HepG2 (cell line): ENCODE data around the gene TMEM198. TPM values are rescaled to one million over a fixed set of nuclear protein-coding genes. Genes with fewer than 3 reads are reported as not detected.

Experiments used
- AHR ChIP-seq: IDR thresholded peaks from 2 replicates; pipeline ENCODE4 v1.6.1; 2018; ENCODE audit warnings: missing genetic modification reagents, missing compliant biosample characterization
- ATM ChIP-seq: fragments of 450-650 bp; IDR thresholded peaks from 2 replicates; pipeline ENCODE4 v1.7.1; 2017; ENCODE audit warnings: mild to moderate bottlenecking, borderline replicate concordance
- BRCA1 ChIP-seq: sonication (generic); formaldehyde crosslinking; IDR thresholded peaks from 2 replicates; pipeline ENCODE4 v1.4.0; 2020; ENCODE audit warnings: missing genetic modification reagents
- CHD2 ChIP-seq: IDR thresholded peaks from 2 replicates; pipeline ENCODE4 v1.6.1; 2011; ENCODE audit warnings: low read depth, low read length, improper control_type of control experiment
- FOXC1 ChIP-seq: sonication (generic); formaldehyde crosslinking; IDR thresholded peaks from 2 replicates; pipeline ENCODE4 v1.8.0; 2022; ENCODE audit warnings: mild to moderate bottlenecking, missing genetic modification reagents, borderline replicate concordance
- FOXM1 ChIP-seq: sonication (generic); formaldehyde crosslinking; IDR thresholded peaks from 2 replicates; pipeline ENCODE4 v1.5.0; 2020; ENCODE audit warnings: missing genetic modification reagents
- KLF13 ChIP-seq: sonication (generic); formaldehyde crosslinking; IDR thresholded peaks from 2 replicates; pipeline ENCODE4 v1.4.0; 2020; ENCODE audit warnings: mild to moderate bottlenecking, missing genetic modification reagents
- KLF9 ChIP-seq: IDR thresholded peaks from 2 replicates; pipeline ENCODE4 v1.6.1; 2016; ENCODE audit warnings: low read depth
- MIER3 ChIP-seq: IDR thresholded peaks from 2 replicates; pipeline ENCODE4 v1.6.1; 2016; ENCODE audit warnings: missing compliant biosample characterization, borderline replicate concordance
- NFYC ChIP-seq: IDR thresholded peaks from 2 replicates; pipeline ENCODE4 v1.6.1; 2016; ENCODE audit warnings: missing genetic modification reagents, missing compliant biosample characterization
- ONECUT2 ChIP-seq: sonication (generic); formaldehyde crosslinking; IDR thresholded peaks from 2 replicates; pipeline ENCODE4 v1.4.0; 2020; ENCODE audit warnings: missing genetic modification reagents
- POLR2AphosphoS2 ChIP-seq: IDR thresholded peaks from 2 replicates; pipeline ENCODE4 v1.6.1; 2011; ENCODE audit warnings: low read depth, low read length, improper control_type of control experiment
- RBM22 ChIP-seq: fragments of 200-400 bp; formaldehyde crosslinking; optimal IDR thresholded peaks from 2 replicates; pipeline ENCODE3; 2017; ENCODE audit warnings: mild to moderate bottlenecking, low read length, moderate library complexity
- RNF2 ChIP-seq: fragments of 450-650 bp; conservative IDR thresholded peaks from 2 replicates; pipeline ENCODE4 v1.6.1; 2016; ENCODE audit warnings: low read depth
- SRSF1 ChIP-seq: fragments of 200-400 bp; formaldehyde crosslinking; optimal IDR thresholded peaks from 2 replicates; pipeline ENCODE3; 2017; ENCODE audit warnings: mild to moderate bottlenecking, low read depth, low read length, moderate library complexity
- TAF1 ChIP-seq: sonication (generic); formaldehyde crosslinking; IDR thresholded peaks from 2 replicates; pipeline ENCODE4 v1.4.0; 2020; ENCODE audit warnings: missing genetic modification reagents
- ZC3H4 ChIP-seq: sonication (generic); formaldehyde crosslinking; IDR thresholded peaks from 2 replicates; pipeline ENCODE4 v1.4.0; 2020; ENCODE audit warnings: missing genetic modification reagents, borderline replicate concordance
- ZFP36L1 ChIP-seq: sonication (generic); formaldehyde crosslinking; IDR thresholded peaks from 2 replicates; pipeline ENCODE4 v1.8.0; 2022; ENCODE audit warnings: mild to moderate bottlenecking, missing genetic modification reagents, moderate library complexity
- ZFYVE20 ChIP-seq: sonication (generic); formaldehyde crosslinking; IDR thresholded peaks from 2 replicates; pipeline ENCODE4 v1.8.0; 2023; ENCODE audit warnings: low read depth, mild to moderate bottlenecking, moderate library complexity, missing genetic modification reagents, borderline replicate concordance
- ZNF430 ChIP-seq: sonication (generic); formaldehyde crosslinking; IDR thresholded peaks from 2 replicates; pipeline ENCODE4 v1.9.0; 2021; ENCODE audit warnings: mild to moderate bottlenecking, missing genetic modification reagents
- ZNF547 ChIP-seq: sonication (generic); formaldehyde crosslinking; IDR thresholded peaks from 2 replicates; pipeline ENCODE4 v1.5.1; 2020; ENCODE audit warnings: mild to moderate bottlenecking, missing genetic modification reagents
- ZNF556 ChIP-seq: sonication (generic); formaldehyde crosslinking; IDR thresholded peaks from 2 replicates; pipeline ENCODE4 v1.4.0; 2020; ENCODE audit warnings: mild to moderate bottlenecking, missing genetic modification reagents, borderline replicate concordance
- ZNF605 ChIP-seq: sonication (generic); formaldehyde crosslinking; IDR thresholded peaks from 2 replicates; pipeline ENCODE4 v1.8.0; 2022; ENCODE audit warnings: mild to moderate bottlenecking, missing genetic modification reagents
- ZNF614 ChIP-seq: IDR thresholded peaks from 2 replicates; pipeline ENCODE4 v1.6.1; 2018; ENCODE audit warnings: missing biosample characterization, missing genetic modification reagents, inconsistent platforms, borderline replicate concordance
- ZNF713 ChIP-seq: sonication (generic); formaldehyde crosslinking; IDR thresholded peaks from 2 replicates; pipeline ENCODE4 v1.4.0; 2020; ENCODE audit warnings: mild to moderate bottlenecking, missing genetic modification reagents
- ZNF83 ChIP-seq: sonication (generic); formaldehyde crosslinking; IDR thresholded peaks from 2 replicates; pipeline ENCODE4 v1.4.0; 2020; ENCODE audit warnings: missing genetic modification reagents, mild to moderate bottlenecking, borderline replicate concordance
- polyA plus RNA-seq, 8 experiments: library from polyadenylated mRNA; depleted of rRNA in 3 of 8; stranded (reverse) in 7 of 8; unstranded in 1 of 8; fragments of >200 nt; fragmentation: Illumina TruSeq in 4 of 8; extraction: Trizol in 4 of 8; gene quantifications; 2 replicates each; pipeline versions ENCODE4 v1.2.1 to v1.2.3, GENCODE V29; 2011 to 2016; ENCODE audit warnings: low read depth in 4 of 8, missing spikeins in 1 of 8, mixed read lengths in 1 of 8; ENCODE audit not compliant: insufficient read depth in 1 of 8
- total RNA-seq, 5 experiments: library from RNA; depleted of rRNA; stranded (reverse); fragments of >200 nt; fragmentation: Illumina TruSeq; extraction: Trizol; gene quantifications; 2 replicates each; pipeline ENCODE4 v1.2.3, GENCODE V29; 2016; ENCODE audit warnings: low read depth in 1 of 5
- TF ChIP-seq, protein P1 (sequence below): sonication (generic); formaldehyde crosslinking; IDR thresholded peaks from 2 replicates; pipeline ENCODE4 v1.4.0; 2020; ENCODE audit warnings: low read depth, mild to moderate bottlenecking, missing genetic modification reagents
- TF ChIP-seq, protein P2 (sequence below): sonication (generic); formaldehyde crosslinking; IDR thresholded peaks from 2 replicates; pipeline ENCODE4 v1.4.0; 2020; ENCODE audit warnings: missing genetic modification reagents
- TF ChIP-seq, protein P3 (sequence below): sonication (generic); formaldehyde crosslinking; IDR thresholded peaks from 2 replicates; pipeline ENCODE4 v1.8.0; 2023; ENCODE audit warnings: mild to moderate bottlenecking, missing genetic modification reagents

TMEM198 gene
- total and polyA plus RNA-seq, 2 of the 13 experiments (the other 11 are each of a cell fraction or from before 2014, with no cell fraction given): 17.3 to 23.5 TPM

DNA sequence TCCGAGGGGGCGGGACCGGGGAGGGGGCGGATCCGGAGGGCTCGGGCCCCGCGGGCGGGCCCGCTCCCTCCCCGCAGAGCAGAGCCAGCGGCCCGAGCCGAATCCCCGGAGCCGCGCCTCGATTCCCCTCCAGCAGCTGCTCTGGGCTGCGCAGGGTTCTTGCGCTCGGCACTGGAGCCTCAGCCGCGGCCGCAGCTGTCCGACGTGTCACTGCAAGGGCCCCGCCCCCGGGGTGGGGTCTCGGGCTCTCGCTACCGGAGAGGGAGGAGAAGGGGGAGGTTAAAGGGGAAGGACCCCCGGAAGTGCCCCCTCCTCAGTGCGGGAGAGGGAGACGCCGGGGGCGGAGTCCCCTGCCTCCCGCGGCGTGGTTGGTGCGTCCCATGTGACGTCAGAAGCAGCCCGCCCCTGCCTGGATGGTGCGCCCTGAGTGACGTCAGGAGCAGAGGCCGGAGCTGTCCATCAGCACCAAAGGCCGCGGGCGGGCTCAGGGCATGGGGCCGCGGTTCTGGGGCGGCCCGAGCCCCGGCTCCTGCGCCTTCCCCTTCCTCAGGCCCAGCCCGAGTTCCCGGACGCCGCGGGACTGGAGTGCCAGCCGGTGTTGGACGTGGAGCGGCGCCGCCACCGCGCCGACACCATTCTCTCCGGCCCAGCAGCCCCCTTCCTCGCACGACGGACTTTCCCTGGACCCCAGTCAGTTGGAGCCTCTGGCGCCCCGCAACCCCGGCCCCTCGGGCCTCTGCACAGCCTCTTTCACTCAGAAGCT, at the start of gene TMEM198, which contains the start of gene CHPF (continued):
- TF ChIP-seq ZNF430 (CRISPR knock-in tag) (peak; percentile 56; the same call in 1 of the 2 replicates), AHR (peak; percentile 40; the same call in 1 of the 2 replicates), FOXC1 (no peak; the same call in 1 of the 2 replicates), ZNF713 (no peak; the same call in 1 of the 2 replicates), ZNF547 (CRISPR knock-in tag) (no peak), MIER3 (CRISPR knock-in tag) (peak; percentile 98), NFYC (CRISPR knock-in tag) (peak; percentile 81), KLF9 (CRISPR knock-in tag) (no peak), FOXM1 (CRISPR knock-in tag) (0 out of 2 replicates have a peak, but pooled peaks have one; percentile 70), RBM22 (peak; percentile 50), ZNF83 (no peak), ZFP36L1 (CRISPR knock-in tag) (peak; percentile 92; the same call in 1 of the 2 replicates), ONECUT2 (CRISPR knock-in tag) (0 out of 2 replicates have a peak, but pooled peaks have one; percentile 33), ZNF605 (CRISPR knock-in tag) (peak; percentile 85; the same call in 1 of the 2 replicates), ZC3H4 (CRISPR knock-in tag) (no peak), ZNF556 (CRISPR knock-in tag) (peak; percentile 90), ZFYVE20 (CRISPR knock-in tag) (no peak), BRCA1 (CRISPR knock-in tag) (peak; percentile 97), RNF2 (no peak), KLF13 (CRISPR knock-in tag) (no peak), POLR2AphosphoS2 (no peak), CHD2 (0 out of 2 replicates have a peak, but pooled peaks have one; percentile 54), TAF1 (CRISPR knock-in tag) (peak; percentile 78), ATM (no peak), ZNF614 (CRISPR knock-in tag) (peak; percentile 72; the same call in 1 of the 2 replicates), SRSF1 (peak; percentile 89)
- TF ChIP-seq, protein P1, sequence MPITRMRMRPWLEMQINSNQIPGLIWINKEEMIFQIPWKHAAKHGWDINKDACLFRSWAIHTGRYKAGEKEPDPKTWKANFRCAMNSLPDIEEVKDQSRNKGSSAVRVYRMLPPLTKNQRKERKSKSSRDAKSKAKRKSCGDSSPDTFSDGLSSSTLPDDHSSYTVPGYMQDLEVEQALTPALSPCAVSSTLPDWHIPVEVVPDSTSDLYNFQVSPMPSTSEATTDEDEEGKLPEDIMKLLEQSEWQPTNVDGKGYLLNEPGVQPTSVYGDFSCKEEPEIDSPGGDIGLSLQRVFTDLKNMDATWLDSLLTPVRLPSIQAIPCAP: 0 out of 2 replicates have a peak, but pooled peaks have one; percentile 63
- TF ChIP-seq, protein P2, sequence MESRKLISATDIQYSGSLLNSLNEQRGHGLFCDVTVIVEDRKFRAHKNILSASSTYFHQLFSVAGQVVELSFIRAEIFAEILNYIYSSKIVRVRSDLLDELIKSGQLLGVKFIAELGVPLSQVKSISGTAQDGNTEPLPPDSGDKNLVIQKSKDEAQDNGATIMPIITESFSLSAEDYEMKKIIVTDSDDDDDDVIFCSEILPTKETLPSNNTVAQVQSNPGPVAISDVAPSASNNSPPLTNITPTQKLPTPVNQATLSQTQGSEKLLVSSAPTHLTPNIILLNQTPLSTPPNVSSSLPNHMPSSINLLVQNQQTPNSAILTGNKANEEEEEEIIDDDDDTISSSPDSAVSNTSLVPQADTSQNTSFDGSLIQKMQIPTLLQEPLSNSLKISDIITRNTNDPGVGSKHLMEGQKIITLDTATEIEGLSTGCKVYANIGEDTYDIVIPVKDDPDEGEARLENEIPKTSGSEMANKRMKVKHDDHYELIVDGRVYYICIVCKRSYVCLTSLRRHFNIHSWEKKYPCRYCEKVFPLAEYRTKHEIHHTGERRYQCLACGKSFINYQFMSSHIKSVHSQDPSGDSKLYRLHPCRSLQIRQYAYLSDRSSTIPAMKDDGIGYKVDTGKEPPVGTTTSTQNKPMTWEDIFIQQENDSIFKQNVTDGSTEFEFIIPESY (CRISPR knock-in tag): no peak
- TF ChIP-seq, protein P3, sequence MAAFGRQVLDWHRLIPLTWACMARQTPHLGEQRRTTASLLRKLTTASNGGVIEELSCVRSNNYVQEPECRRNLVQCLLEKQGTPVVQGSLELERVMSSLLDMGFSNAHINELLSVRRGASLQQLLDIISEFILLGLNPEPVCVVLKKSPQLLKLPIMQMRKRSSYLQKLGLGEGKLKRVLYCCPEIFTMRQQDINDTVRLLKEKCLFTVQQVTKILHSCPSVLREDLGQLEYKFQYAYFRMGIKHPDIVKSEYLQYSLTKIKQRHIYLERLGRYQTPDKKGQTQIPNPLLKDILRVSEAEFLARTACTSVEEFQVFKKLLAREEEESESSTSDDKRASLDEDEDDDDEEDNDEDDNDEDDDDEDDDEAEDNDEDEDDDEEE (CRISPR knock-in tag): no peak
